Measurements from ENCODE around the gene ANO6.

ANO6 gene

GRCh38 chr12:45276154-45276755 lies 60.4 kb downstream of the ANO6 start:
- no peak for DNase-seq (ENCODE audit: extremely low read depth in 1 of 2, low read depth in 1 of 2)

GRCh38 chr12:45278447-45278846 lies 62.6 kb downstream of the ANO6 start:
- no peak for DNase-seq (ENCODE audit: extremely low read depth in 1 of 2, low read depth in 1 of 2)

GRCh38 chr12:45279931-45280830 lies 64.3 kb downstream of the ANO6 start:
- no peak for DNase-seq (ENCODE audit: extremely low read depth in 1 of 2, low read depth in 1 of 2)

GRCh38 chr12:45281994-45282393 lies 66.1 kb downstream of the ANO6 start:
- DNase-seq (ENCODE audit: extremely low read depth in 1 of 2, low read depth in 1 of 2) = no peak

GRCh38 chr12:45282411-45282810 lies 66.5 kb downstream of the ANO6 start:
- no peak for DNase-seq (ENCODE audit: extremely low read depth in 1 of 2, low read depth in 1 of 2)

- no peak for DNase-seq (ENCODE audit: extremely low read depth in 1 of 2, low read depth in 1 of 2)
Observed at GRCh38 chr12:45284096-45284901, 68.4 kb downstream of the ANO6 start.

- no peak for DNase-seq (ENCODE audit: extremely low read depth in 1 of 2, low read depth in 1 of 2)
Observed at GRCh38 chr12:45285717-45286116, 69.8 kb downstream of the ANO6 start.

- DNase-seq (ENCODE audit: extremely low read depth in 1 of 2, low read depth in 1 of 2) = no peak
Observed at GRCh38 chr12:45286621-45287020, 70.7 kb downstream of the ANO6 start.

- no peak for DNase-seq (ENCODE audit: extremely low read depth in 1 of 2, low read depth in 1 of 2)
Observed at GRCh38 chr12:45289245-45290215, 73.6 kb downstream of the ANO6 start.

- DNase-seq (ENCODE audit: extremely low read depth in 1 of 2, low read depth in 1 of 2) = no peak
Observed at GRCh38 chr12:45290216-45290605, 74.3 kb downstream of the ANO6 start.

GRCh38 chr12:45291518-45291917 lies 75.6 kb downstream of the ANO6 start:
- DNase-seq (ENCODE audit: extremely low read depth in 1 of 2, low read depth in 1 of 2) = no peak

GRCh38 chr12:45292486-45293195 lies 76.7 kb downstream of the ANO6 start:
- no peak for DNase-seq (ENCODE audit: extremely low read depth in 1 of 2, low read depth in 1 of 2)

- DNase-seq (ENCODE audit: extremely low read depth in 1 of 2, low read depth in 1 of 2) = no peak
Observed at GRCh38 chr12:45294906-45295305, 79.0 kb downstream of the ANO6 start.

GRCh38 chr12:45296046-45296586 lies 80.2 kb downstream of the ANO6 start:
- no peak for DNase-seq (ENCODE audit: extremely low read depth in 1 of 2, low read depth in 1 of 2)

- DNase-seq (ENCODE audit: extremely low read depth in 1 of 2, low read depth in 1 of 2) = no peak
Observed at GRCh38 chr12:45298047-45298446, 82.2 kb downstream of the ANO6 start.

GRCh38 chr12:45298721-45299692 lies 83.1 kb downstream of the ANO6 start:
- no peak for DNase-seq (ENCODE audit: extremely low read depth in 1 of 2, low read depth in 1 of 2)

- DNase-seq (ENCODE audit: extremely low read depth in 1 of 2, low read depth in 1 of 2) = no peak
Observed at GRCh38 chr12:45302621-45303369, 86.9 kb downstream of the ANO6 start.

GRCh38 chr12:45303945-45304344 lies 88.0 kb downstream of the ANO6 start:
- no peak for DNase-seq (ENCODE audit: extremely low read depth in 1 of 2, low read depth in 1 of 2)

All from stimulated activated CD8-positive, alpha-beta memory T cell treated with anti-CD3 and anti-CD28 coated beads, Interleukin-7, amount 100 ng/mL, for 48 hours (primary cell).